ENCODE measurements around the gene FAM193A.

GRCh38 chr4:2492970-2493369 is 43.5 kb upstream of the FAM193A start:
- TF ChIP-seq CTCF (IDR thresholded peaks at IDR 0.05) (no peak), POLR2AphosphoS5 (IDR thresholded peaks at IDR 0.05; ENCODE audit: insufficient read depth in 1 of 2, low read depth in 1 of 2) (no peak), POLR2A (IDR thresholded peaks at IDR 0.05) (no peak)
